OCI-LY7 (cell line): ENCODE results near the gene SLC35D3. TPM values are rescaled to one million over a fixed set of nuclear protein-coding genes. Genes with fewer than 3 reads are reported as not detected.
A peak's percentile ranks its signal among the peaks of the same experiment; 100 is the strongest.

Experiments used
- BruUV-seq: library from RNA; stranded (reverse); fragments of 400-500 nt; replicated peaks from 2 replicates; lab custom pipeline; 2021; lab: Mats Ljungman, UMichigan
- CTCF ChIA-PET: fragments of 300-600 bp; sonication (Branson Sonifier 250); formaldehyde crosslinking; loops from one replicate; lab custom pipeline; 2022; ENCODE audit warnings: antibody characterized with exemption; ENCODE audit not compliant: unreplicated experiment; lab: Charles Lee
- POLR2A ChIA-PET: fragments of 300-600 bp; sonication (Branson Sonifier 250); formaldehyde crosslinking; loops from one replicate; lab custom pipeline; 2022; ENCODE audit warnings: antibody characterized with exemption; lab: Charles Lee
- DNase-seq: peaks from one replicate; pipeline ENCODE4 v3.0.0-alpha.2; 2015; ENCODE audit warnings: low spot score
- H2AFZ ChIP-seq: fragments of 200-600 bp; sonication (generic), shearing (Covaris generic); 2 replicates; pipeline ENCODE4 v1.6.1; 2014; ENCODE audit warnings: mild to moderate bottlenecking, antibody characterized with exemption, low read length, moderate library complexity
- H3K27ac ChIP-seq: fragments of 200-600 bp; sonication (generic); 2 replicates; pipeline ENCODE4 v1.5.1; 2014; ENCODE audit warnings: mixed run types, low read depth, mild to moderate bottlenecking, moderate library complexity, low read length, inconsistent platforms; ENCODE audit not compliant: poor library complexity, severe bottlenecking
- H3K36me3 ChIP-seq: fragments of 200-600 bp; sonication (generic); 2 replicates; pipeline ENCODE4 v1.6.1; 2014; ENCODE audit warnings: mild to moderate bottlenecking, antibody characterized with exemption, low read length, moderate library complexity, mixed read lengths; ENCODE audit not compliant: insufficient read depth
- H3K4me1 ChIP-seq: fragments of 200-600 bp; sonication (generic); 2 replicates; pipeline ENCODE4 v1.5.1; 2014; ENCODE audit warnings: mild to moderate bottlenecking, low read length; ENCODE audit not compliant: insufficient read depth, poor library complexity, severe bottlenecking
- H3K4me2 ChIP-seq: fragments of 200-600 bp; sonication (generic); 2 replicates; pipeline ENCODE4 v1.6.1; 2014; ENCODE audit warnings: mild to moderate bottlenecking, low read length
- H3K4me3 ChIP-seq: fragments of 200-600 bp; sonication (generic); 2 replicates; pipeline ENCODE4 v1.5.1; 2014; ENCODE audit warnings: mild to moderate bottlenecking, low read depth, low read length; ENCODE audit not compliant: poor library complexity, severe bottlenecking
- H3K79me2 ChIP-seq: fragments of 200-600 bp; sonication (generic); 2 replicates; pipeline ENCODE4 v1.6.1; 2016; ENCODE audit warnings: low read depth, mild to moderate bottlenecking, low read length, moderate library complexity, mixed read lengths; ENCODE audit not compliant: insufficient read depth
- H3K9me2 ChIP-seq: fragments of 200-600 bp; sonication (generic); 2 replicates; pipeline ENCODE4 v1.6.1; 2016; ENCODE audit warnings: mild to moderate bottlenecking, low read length, mixed read lengths; ENCODE audit not compliant: insufficient read depth
- H3K9me3 ChIP-seq: fragments of 200-600 bp; sonication (generic); 2 replicates; pipeline ENCODE4 v1.6.1; 2014; ENCODE audit warnings: mild to moderate bottlenecking, mixed run types, low read length, mixed read lengths
- H4K20me1 ChIP-seq: fragments of 200-600 bp; sonication (generic); 2 replicates; pipeline ENCODE4 v1.6.1; 2014; ENCODE audit warnings: mild to moderate bottlenecking, antibody characterized with exemption, low read length, moderate library complexity, mixed read lengths; ENCODE audit not compliant: insufficient read depth
- CTCF ChIP-seq: fragments of 200-600 bp; sonication (generic); conservative IDR thresholded peaks from 2 replicates; pipeline ENCODE4 v1.5.1; 2014; ENCODE audit warnings: mild to moderate bottlenecking, antibody characterized with exemption, low read length, moderate library complexity, mixed read lengths
- EZH2phosphoT487 ChIP-seq: fragments of 200-600 bp; sonication (generic); IDR thresholded peaks from 2 replicates; pipeline ENCODE4 v1.6.1; 2018; ENCODE audit warnings: low read depth, borderline replicate concordance, mild to moderate bottlenecking, mixed run types, antibody characterized with exemption, low read length, moderate library complexity, mixed read lengths
- intact Hi-C: fragments of 100-400 bp; cut with micrococcal nuclease; formaldehyde crosslinking; loops from one replicate; pipeline ENCODE4 v1.10.0; 2022; ENCODE audit not compliant: unreplicated experiment
- total RNA-seq, 2 experiments: library from RNA; depleted of rRNA in 1 of 2; stranded (reverse); fragments of >200 nt in 1 of 2; shearing (Covaris generic) in 1 of 2; gene quantifications; 2 replicates each; pipeline ENCODE4 v1.2.3, GENCODE V29; 2014 to 2022

The SLC35D3 gene
- total RNA-seq, 2 experiments from 2014 or later, result not detected

- intact Hi-C loops, result no loop called here
- H3K9me2 ChIP-seq, result no peaks in the 10 kb centered on the region
- H3K9me3 ChIP-seq, result no peaks in the 10 kb centered on the region
- no peaks in the 10 kb centered on the region for H3K79me2 ChIP-seq
- H3K27ac ChIP-seq, result peak overlapping the region; percentile 10
- BruUV-seq, result no TSS peak
- POLR2A ChIA-PET, result interaction anchor here (0.6 to 1.3 kb wide), 6 partner anchors 15 to 737 kb away, joined by 3 to 8 read pairs (median 3); no protein-coding TSS in a partner anchor
- CTCF ChIA-PET, result interaction anchor here (0.5 kb wide), 1 partner anchor 1050 kb away, joined by 3 read pairs; no protein-coding TSS in a partner anchor
- TF ChIP-seq CTCF (no peak), EZH2phosphoT487 (no peak)
- H2AFZ ChIP-seq, result peak overlapping the region; percentile 88
- H3K4me1 ChIP-seq, result peaks cover 13% of the 10 kb centered on the region
- H4K20me1 ChIP-seq, result no peaks in the 10 kb centered on the region
- no peaks in the 10 kb centered on the region for H3K36me3 ChIP-seq
- DNase-seq, result peak; percentile 61
- H3K4me2 ChIP-seq, result peak overlapping the region; percentile 36; the same call in 1 of the 2 replicates
- H3K4me3 ChIP-seq, result no peak overlapping the region
These were observed 34.8 kb downstream of the SLC35D3 start for GRCh38 chr6:136956590-136957544.

GRCh38 chr6:136958168-136958567 lies 36.1 kb downstream of the SLC35D3 start:
- no peak overlapping the region for H3K27ac ChIP-seq
- H3K4me3 ChIP-seq, result no peak overlapping the region
- no peaks in the 10 kb centered on the region for H3K36me3 ChIP-seq
- H3K79me2 ChIP-seq, result no peaks in the 10 kb centered on the region
- H3K4me1 ChIP-seq, result peaks cover 13% of the 10 kb centered on the region
- DNase-seq, result no peak
- H3K9me2 ChIP-seq, result no peaks in the 10 kb centered on the region
- H2AFZ ChIP-seq, result no peak overlapping the region
- BruUV-seq, result no TSS peak
- intact Hi-C loops, result no loop called here
- no peaks in the 10 kb centered on the region for H3K9me3 ChIP-seq
- ChIA-PET CTCF (interaction anchor here (0.9 kb wide), 1 partner anchor 120 kb away, joined by 3 read pairs; no protein-coding TSS in a partner anchor), POLR2A (interaction anchor here (0.6 kb wide), 1 partner anchor 22 kb away, joined by 3 read pairs; no protein-coding TSS in a partner anchor)
- H3K4me2 ChIP-seq, result no peak overlapping the region
- TF ChIP-seq EZH2phosphoT487 (no peak), CTCF (no peak)
- H4K20me1 ChIP-seq, result no peaks in the 10 kb centered on the region
